OCI-LY7 (cell line): ENCODE measurements around the gene TTC24. TPM values are rescaled to one million over a fixed set of nuclear protein-coding genes. Genes with fewer than 3 reads are reported as not detected.

Experiments used
- BruUV-seq: library from RNA; stranded (reverse); fragments of 400-500 nt; replicated peaks from 2 replicates; lab custom pipeline; 2021; lab: Mats Ljungman, UMichigan
- CTCF ChIA-PET: fragments of 300-600 bp; sonication (Branson Sonifier 250); formaldehyde crosslinking; loops from one replicate; lab custom pipeline; 2022; ENCODE audit warnings: antibody characterized with exemption; ENCODE audit not compliant: unreplicated experiment; lab: Charles Lee
- POLR2A ChIA-PET: fragments of 300-600 bp; sonication (Branson Sonifier 250); formaldehyde crosslinking; loops from one replicate; lab custom pipeline; 2022; ENCODE audit warnings: antibody characterized with exemption; lab: Charles Lee
- DNase-seq: peaks from one replicate; pipeline ENCODE4 v3.0.0-alpha.2; 2015; ENCODE audit warnings: low spot score
- H2AFZ ChIP-seq: fragments of 200-600 bp; sonication (generic), shearing (Covaris generic); 2 replicates; pipeline ENCODE4 v1.6.1; 2014; ENCODE audit warnings: mild to moderate bottlenecking, antibody characterized with exemption, low read length, moderate library complexity
- H3K27ac ChIP-seq: fragments of 200-600 bp; sonication (generic); 2 replicates; pipeline ENCODE4 v1.5.1; 2014; ENCODE audit warnings: mixed run types, low read depth, mild to moderate bottlenecking, moderate library complexity, low read length, inconsistent platforms; ENCODE audit not compliant: poor library complexity, severe bottlenecking
- H3K36me3 ChIP-seq: fragments of 200-600 bp; sonication (generic); 2 replicates; pipeline ENCODE4 v1.6.1; 2014; ENCODE audit warnings: mild to moderate bottlenecking, antibody characterized with exemption, low read length, moderate library complexity, mixed read lengths; ENCODE audit not compliant: insufficient read depth
- H3K4me1 ChIP-seq: fragments of 200-600 bp; sonication (generic); 2 replicates; pipeline ENCODE4 v1.5.1; 2014; ENCODE audit warnings: mild to moderate bottlenecking, low read length; ENCODE audit not compliant: insufficient read depth, poor library complexity, severe bottlenecking
- H3K4me2 ChIP-seq: fragments of 200-600 bp; sonication (generic); 2 replicates; pipeline ENCODE4 v1.6.1; 2014; ENCODE audit warnings: mild to moderate bottlenecking, low read length
- H3K4me3 ChIP-seq: fragments of 200-600 bp; sonication (generic); 2 replicates; pipeline ENCODE4 v1.5.1; 2014; ENCODE audit warnings: mild to moderate bottlenecking, low read depth, low read length; ENCODE audit not compliant: poor library complexity, severe bottlenecking
- H3K79me2 ChIP-seq: fragments of 200-600 bp; sonication (generic); 2 replicates; pipeline ENCODE4 v1.6.1; 2016; ENCODE audit warnings: low read depth, mild to moderate bottlenecking, low read length, moderate library complexity, mixed read lengths; ENCODE audit not compliant: insufficient read depth
- H3K9me2 ChIP-seq: fragments of 200-600 bp; sonication (generic); 2 replicates; pipeline ENCODE4 v1.6.1; 2016; ENCODE audit warnings: mild to moderate bottlenecking, low read length, mixed read lengths; ENCODE audit not compliant: insufficient read depth
- H3K9me3 ChIP-seq: fragments of 200-600 bp; sonication (generic); 2 replicates; pipeline ENCODE4 v1.6.1; 2014; ENCODE audit warnings: mild to moderate bottlenecking, mixed run types, low read length, mixed read lengths
- H4K20me1 ChIP-seq: fragments of 200-600 bp; sonication (generic); 2 replicates; pipeline ENCODE4 v1.6.1; 2014; ENCODE audit warnings: mild to moderate bottlenecking, antibody characterized with exemption, low read length, moderate library complexity, mixed read lengths; ENCODE audit not compliant: insufficient read depth
- EZH2phosphoT487 ChIP-seq: fragments of 200-600 bp; sonication (generic); IDR thresholded peaks from 2 replicates; pipeline ENCODE4 v1.6.1; 2018; ENCODE audit warnings: low read depth, borderline replicate concordance, mild to moderate bottlenecking, mixed run types, antibody characterized with exemption, low read length, moderate library complexity, mixed read lengths
- intact Hi-C: fragments of 100-400 bp; cut with micrococcal nuclease; formaldehyde crosslinking; loops from one replicate; pipeline ENCODE4 v1.10.0; 2022; ENCODE audit not compliant: unreplicated experiment
- total RNA-seq, 2 experiments: library from RNA; depleted of rRNA in 1 of 2; stranded (reverse); fragments of >200 nt in 1 of 2; shearing (Covaris generic) in 1 of 2; gene quantifications; 2 replicates each; pipeline ENCODE4 v1.2.3, GENCODE V29; 2014 to 2022
- TF ChIP-seq, protein P1 (sequence below): fragments of 200-600 bp; sonication (generic); conservative IDR thresholded peaks from 2 replicates; pipeline ENCODE4 v1.5.1; 2014; ENCODE audit warnings: mild to moderate bottlenecking, antibody characterized with exemption, low read length, moderate library complexity, mixed read lengths

TTC24 gene
- total RNA-seq, 2 experiments from 2014 or later = 2.8 to 11.9 TPM

DNA sequence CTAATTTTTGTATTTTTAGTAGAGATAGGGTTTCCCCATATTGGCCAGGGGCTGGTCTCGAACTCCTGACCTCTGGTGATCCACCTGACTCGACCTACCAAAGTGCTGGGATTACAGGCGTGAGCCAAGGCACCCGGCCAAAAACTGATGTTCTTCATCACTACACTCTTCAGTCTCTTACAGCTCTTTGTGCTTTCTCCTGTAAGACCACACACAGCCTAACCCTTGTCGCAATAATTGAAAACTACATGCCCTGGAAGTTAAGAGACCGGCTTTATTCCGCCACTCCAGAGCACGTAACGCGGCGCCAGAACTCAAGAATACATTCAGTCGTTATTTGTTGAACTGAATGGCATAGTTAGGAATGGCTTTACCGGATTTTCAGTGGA is 21.2 kb downstream of the TTC24 start:
- Histone ChIP-seq H3K79me2 (peaks cover 40% of the 10 kb centered on the region), H3K4me3 (peak overlapping the region; percentile 78), H3K9me2 (no peaks in the 10 kb centered on the region), H3K9me3 (no peaks in the 10 kb centered on the region), H4K20me1 (no peaks in the 10 kb centered on the region), H2AFZ (peak overlapping the region; percentile 97; the same call in 1 of the 2 replicates), H3K4me1 (peaks cover 26% of the 10 kb centered on the region), H3K36me3 (peaks cover 41% of the 10 kb centered on the region), H3K4me2 (peak overlapping the region; percentile 91), H3K27ac (peak overlapping the region; percentile 69)
- POLR2A ChIA-PET = interaction anchor here (0.7 to 4.7 kb wide), 7 partner anchors 9 to 215 kb away, joined by 3 to 27 read pairs (median 4); partner anchors contain the start of genes MEF2D and NAXE
- intact Hi-C loops = loop anchor here (1.0 kb wide), 1 partner anchor 143 kb away; no protein-coding TSS in a partner anchor
- CTCF ChIA-PET = interaction anchor here (0.8 to 1.2 kb wide), 2 partner anchors 9 to 125 kb away, joined by 3 read pairs; partner anchors contain the start of gene NAXE
- no peak for TF ChIP-seq EZH2phosphoT487
- TF ChIP-seq, protein P1, sequence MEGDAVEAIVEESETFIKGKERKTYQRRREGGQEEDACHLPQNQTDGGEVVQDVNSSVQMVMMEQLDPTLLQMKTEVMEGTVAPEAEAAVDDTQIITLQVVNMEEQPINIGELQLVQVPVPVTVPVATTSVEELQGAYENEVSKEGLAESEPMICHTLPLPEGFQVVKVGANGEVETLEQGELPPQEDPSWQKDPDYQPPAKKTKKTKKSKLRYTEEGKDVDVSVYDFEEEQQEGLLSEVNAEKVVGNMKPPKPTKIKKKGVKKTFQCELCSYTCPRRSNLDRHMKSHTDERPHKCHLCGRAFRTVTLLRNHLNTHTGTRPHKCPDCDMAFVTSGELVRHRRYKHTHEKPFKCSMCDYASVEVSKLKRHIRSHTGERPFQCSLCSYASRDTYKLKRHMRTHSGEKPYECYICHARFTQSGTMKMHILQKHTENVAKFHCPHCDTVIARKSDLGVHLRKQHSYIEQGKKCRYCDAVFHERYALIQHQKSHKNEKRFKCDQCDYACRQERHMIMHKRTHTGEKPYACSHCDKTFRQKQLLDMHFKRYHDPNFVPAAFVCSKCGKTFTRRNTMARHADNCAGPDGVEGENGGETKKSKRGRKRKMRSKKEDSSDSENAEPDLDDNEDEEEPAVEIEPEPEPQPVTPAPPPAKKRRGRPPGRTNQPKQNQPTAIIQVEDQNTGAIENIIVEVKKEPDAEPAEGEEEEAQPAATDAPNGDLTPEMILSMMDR = no peak
- BruUV-seq = TSS peak; percentile 74
- DNase-seq = no peak

DNA sequence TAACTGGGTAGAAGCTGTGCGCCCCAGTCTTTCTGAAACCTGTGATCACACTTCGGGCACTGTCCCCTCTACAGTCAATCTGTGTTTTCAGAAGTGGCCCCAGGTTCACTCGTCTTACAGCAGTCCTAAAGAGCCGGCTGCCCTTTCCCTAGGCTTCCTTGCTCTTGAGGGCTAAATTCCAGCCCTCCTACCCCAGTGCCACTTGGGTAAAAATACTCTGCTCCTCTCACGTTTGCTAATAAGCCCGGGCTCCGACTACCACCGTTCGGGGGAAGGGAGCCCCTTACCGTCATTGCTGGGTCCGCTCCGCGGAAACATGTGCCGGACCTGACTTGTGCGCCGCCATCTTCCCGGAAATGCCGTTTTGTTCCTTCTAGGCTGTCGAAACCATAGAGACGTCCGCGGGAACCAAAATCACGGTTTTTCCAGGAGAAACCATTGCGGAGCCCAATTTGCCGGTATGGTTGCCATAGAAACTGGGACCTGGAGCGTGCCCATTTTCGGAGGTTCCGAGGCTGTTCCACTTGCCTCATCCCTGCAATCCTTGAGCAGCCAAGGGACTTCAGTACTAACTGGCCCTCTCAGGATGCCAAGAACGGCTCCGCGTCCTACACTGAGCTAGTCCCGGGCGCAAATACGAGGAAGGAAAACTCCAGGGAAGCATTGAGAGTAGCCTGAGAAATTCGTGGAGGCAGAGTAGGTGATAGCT is 21.8 kb downstream of the TTC24 start, which contains the start of gene GPATCH4:
TSS of gene GPATCH4 (minus strand) at position 358 of the 709 bp plus-strand sequence.
- peaks cover 26% of the 10 kb centered on the region for H3K4me1 ChIP-seq
- no peaks in the 10 kb centered on the region for H3K9me3 ChIP-seq
- CTCF ChIA-PET = interaction anchor here (1.4 kb wide), 1 partner anchor 9 kb away, joined by 4 read pairs; the partner anchor contains the start of gene NAXE
- peak within 1 kb of the TSS; percentile 69 for H3K27ac ChIP-seq
- H3K4me2 ChIP-seq = peak within 1 kb of the TSS; percentile 91
- peaks cover 40% of the 10 kb centered on the region for H3K79me2 ChIP-seq
- DNase-seq = peak; percentile 86
- POLR2A ChIA-PET = interaction anchor here (0.6 to 4.7 kb wide), 9 partner anchors 10 to 1575 kb away, joined by 3 to 27 read pairs (median 3); partner anchors contain the start of genes MEF2D and NAXE
- peak within 1 kb of the TSS; percentile 78 for H3K4me3 ChIP-seq
- peak within 1 kb of the TSS; percentile 97 for H2AFZ ChIP-seq
- H4K20me1 ChIP-seq = no peaks in the 10 kb centered on the region
- peaks cover 35% of the 10 kb centered on the region for H3K36me3 ChIP-seq
- intact Hi-C loops = loop anchor here (1.0 kb wide), 1 partner anchor 144 kb away; no protein-coding TSS in a partner anchor
- H3K9me2 ChIP-seq = no peaks in the 10 kb centered on the region
- no TSS peak for BruUV-seq
- TF ChIP-seq, protein P1 = no peak
- no peak for TF ChIP-seq EZH2phosphoT487
